GM21515 (cell line): ENCODE results near the gene INO80B.
"Not testable (repeated sequence)": the region's sequence is repeated elsewhere in the genome, so short reads cannot be mapped to it uniquely, and the experiment has no call there.

Source experiments
- ATAC-seq: cut with Tn5 transposase; IDR thresholded peaks from one replicate; pipeline ENCODE4 v1.9.1; 2021; ENCODE audit not compliant: unreplicated experiment

INO80B gene

DNA sequence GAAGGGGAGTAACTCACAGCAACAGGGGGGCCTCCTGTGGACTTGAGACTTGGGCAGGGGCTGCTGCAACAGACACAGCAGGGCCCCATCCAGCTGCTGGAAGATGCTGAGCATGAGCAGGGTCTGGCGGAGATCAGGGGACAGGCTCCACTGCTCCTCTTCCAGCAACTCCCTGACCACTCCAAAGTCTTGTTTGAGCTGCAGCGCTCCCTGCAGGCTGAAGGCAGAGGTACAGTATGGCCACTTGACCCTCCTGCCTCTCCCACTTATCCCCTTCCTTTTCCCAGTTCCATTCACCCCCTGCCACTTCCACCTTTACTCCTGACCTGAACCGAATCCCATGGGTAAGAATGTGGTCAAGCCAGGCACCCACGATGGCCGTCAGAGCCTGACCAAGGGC lies 20.0 kb downstream of the INO80B start:
- ATAC-seq = no peak

DNA sequence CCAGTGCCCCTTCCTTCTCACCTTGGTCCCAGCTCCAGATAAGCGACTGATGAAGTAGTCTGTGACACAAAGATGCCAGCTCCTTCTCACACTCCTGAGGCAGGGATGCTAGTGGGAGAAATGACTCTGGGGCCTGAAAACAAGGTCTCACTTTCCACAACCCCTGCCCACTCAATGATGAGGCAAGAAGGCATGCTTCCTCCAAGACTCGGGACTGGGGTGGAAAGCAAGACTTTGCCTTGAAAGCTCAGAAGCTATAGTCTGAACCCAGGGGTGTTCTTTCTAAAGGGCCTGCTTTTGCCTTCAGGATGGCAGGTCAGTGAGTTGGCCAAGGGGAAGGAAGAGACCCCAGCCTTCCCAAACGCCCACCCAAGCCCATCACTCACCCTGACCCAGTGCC lies 26.5 kb downstream of the INO80B start:
- no peak for ATAC-seq

DNA sequence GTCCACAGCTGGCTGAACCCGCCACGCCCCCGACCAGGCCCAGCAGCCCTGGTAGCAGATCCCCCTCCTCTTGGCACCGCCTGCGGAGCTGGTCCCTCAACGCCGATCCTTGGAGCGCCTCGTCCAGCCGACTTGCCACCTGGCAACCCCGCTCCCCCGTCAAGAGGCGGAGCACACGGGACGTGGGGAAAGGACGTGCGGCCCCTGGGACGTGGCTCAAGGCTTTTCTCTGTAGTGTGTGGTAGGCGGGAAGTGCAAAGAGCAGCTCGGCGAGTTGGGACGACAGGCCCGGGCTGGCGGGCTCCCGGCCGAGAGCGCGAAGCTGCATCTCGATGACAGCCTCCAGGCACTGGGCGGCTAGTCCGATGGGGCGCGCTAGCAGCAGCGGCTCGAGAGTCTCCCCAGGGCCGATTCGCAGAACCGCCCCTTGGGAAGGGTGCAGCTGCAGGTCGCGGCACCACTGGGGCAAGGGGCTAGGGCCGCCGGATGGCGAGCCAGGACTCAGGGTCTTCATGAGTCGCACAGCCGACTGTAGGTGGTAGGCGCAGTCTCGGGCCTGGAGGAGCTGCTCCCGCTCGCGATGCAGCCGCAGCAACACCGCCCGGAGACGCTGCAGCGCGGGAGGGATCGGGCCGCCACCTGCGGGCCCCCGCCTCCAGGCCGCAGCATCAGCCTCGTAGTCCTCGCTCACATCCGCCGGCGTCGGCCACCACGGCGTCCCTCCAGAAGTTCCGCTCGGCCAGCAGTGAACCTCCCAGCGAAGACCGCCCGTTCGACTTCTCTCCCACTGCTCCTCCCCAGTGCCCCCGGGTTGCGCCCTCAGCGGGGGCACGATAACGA lies 27.3 kb downstream of the INO80B start:
- peak; percentile 41 for ATAC-seq

DNA sequence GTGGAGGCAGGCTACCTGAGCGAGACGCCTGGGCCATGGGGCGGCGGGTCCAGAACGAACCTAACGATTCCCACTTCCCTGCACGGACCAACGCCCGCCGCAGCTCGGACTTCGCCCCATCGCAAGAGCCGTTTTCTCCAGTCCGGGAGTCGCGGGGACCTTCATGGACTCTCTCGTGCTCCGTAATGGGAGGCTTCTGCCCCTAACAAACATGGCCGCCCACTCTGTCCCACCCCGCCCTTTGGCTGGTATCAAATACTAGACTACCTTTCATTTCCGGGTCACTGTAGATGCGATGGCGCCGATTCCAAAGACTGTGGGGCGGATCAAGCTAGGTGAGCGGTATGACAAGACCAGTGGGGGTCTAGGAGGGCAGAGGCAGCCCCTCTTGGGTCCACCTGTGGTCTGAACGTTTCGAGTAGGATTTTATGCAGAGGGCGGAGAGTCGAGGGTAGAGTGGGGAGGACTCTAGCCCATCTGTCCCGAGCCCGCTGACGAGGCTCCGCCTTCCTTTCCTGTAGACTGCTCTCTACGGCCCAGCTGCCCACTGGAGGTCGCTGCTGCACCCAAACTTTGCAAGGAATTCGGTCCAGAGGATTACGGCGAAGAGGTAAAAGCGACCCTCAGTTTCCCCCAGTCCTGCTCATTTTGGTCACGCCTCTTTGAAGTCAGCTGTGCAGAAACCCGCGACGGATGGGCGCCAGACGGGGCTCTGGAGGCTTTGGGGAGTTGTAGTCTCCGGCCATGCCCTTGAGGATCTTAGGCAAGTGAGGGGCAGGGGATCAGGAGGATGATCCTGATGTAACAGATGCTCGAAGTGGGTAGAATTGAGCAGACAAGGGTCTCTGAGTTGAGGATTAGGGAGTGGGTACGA lies 28.2 kb downstream of the INO80B start, which contains the start of the genes CCDC142 and TTC31:
CCDC142 (minus strand) TSS at position 198 of the 874 bp plus-strand sequence; CDS start at position 37, 161 bp downstream.
TTC31 (plus strand) TSS at position 281 of the 874 bp plus-strand sequence; CDS start at position 296, 15 bp downstream.
- ATAC-seq = peak; percentile 84

DNA sequence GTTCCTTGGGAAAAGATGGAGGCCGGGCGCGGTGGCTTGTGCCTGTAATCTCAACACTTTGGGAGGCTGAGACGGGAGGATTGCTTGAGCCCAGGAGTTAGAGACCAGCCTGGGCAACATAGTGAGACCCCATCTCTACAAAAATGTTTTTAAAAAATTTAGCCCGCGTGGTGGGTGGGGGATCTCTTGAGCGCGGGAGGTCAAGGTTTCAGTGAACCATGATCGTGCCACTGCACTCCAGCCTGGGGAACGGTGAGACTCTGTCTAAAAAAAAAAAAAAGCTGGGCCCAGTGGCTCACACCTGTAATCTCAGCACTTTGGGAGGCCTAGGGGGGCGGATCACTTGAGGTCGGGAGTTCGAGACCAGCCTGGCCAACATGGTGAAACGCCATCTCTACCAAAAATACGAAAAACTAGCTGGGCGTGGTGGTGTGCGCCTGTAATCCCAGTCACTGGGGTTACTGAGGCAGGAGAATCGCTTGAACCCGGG lies 28.8 kb downstream of the INO80B start:
- ATAC-seq = not testable (repeated sequence)

DNA sequence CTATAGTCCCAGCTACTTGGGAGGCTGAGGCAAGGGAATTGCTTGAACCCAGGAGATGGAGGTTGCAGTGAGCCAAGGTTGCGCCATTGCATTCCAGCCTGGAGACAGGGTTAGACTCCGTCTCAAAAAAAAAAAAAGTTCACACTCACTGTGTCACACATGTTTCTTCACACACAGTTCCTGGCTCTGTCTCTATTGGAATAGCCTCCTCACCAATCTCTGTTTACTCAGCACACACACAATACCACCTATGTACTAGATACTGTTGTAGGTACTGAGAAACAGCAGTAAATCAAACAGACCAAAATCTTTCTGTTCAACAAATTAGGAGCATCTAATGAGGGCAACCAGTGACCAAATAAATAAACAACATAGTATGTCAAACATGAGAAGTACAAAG lies 31.3 kb downstream of the INO80B start:
- no peak for ATAC-seq

DNA sequence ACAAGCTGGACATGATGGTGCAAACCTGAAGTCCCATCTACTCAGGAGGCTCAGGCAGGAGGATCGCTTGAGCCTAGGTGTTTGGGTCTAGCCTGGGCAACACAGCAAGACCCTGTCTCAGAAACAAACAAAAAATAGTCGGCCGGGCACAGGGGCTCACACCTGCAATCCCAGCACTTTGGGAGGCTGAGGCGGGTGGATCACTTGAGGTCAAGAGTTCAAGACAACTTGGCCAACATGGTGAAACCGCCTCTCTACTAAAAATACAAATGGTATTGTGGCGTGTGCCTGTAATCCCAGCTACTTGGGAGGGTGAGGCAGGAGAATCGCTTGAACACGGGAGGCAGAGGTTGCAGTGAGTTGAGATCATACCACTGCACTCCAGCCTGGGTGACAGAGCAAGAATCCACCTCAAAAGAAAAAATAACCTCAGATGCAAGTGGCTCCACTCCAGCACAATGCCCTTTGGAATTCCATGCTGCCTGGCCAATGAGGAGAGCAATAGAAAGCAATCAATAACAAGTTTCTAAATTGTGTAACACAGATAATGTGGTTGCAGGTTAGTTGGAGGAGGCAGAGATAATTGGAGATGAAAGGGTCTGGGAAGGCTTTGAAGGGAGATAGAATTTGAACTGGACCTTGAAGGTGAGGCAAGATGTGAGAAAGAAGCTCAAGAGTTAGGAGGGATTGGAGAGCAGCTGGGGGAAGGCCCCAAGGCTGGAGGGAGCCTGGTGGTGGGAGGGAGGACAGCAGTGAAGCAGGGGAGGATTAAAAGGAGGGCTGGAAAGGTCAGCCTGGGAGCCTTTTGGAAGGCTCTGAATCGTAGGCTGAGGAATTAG lies 34.0 kb downstream of the INO80B start:
- ATAC-seq = no peak

DNA sequence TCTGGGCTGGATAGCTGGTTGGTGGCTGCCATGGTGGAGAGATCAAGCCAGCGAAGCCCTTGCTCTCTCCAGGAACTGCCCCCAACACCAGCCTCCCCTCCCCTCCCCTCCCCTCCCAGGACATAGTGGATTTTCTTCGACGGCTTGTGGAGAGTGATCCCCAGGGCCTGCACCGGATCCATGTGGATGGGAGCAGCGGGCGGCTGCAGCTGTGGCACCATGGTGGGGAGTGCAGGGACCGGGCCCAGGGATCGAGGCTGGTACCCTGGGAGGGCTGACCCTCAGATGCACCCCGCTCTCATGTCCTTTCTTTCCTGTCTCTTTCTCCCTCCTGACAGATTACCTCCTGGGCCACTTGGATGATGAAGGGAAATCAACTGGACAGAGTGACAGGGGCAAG lies 35.0 kb downstream of the INO80B start:
- ATAC-seq = no peak

DNA sequence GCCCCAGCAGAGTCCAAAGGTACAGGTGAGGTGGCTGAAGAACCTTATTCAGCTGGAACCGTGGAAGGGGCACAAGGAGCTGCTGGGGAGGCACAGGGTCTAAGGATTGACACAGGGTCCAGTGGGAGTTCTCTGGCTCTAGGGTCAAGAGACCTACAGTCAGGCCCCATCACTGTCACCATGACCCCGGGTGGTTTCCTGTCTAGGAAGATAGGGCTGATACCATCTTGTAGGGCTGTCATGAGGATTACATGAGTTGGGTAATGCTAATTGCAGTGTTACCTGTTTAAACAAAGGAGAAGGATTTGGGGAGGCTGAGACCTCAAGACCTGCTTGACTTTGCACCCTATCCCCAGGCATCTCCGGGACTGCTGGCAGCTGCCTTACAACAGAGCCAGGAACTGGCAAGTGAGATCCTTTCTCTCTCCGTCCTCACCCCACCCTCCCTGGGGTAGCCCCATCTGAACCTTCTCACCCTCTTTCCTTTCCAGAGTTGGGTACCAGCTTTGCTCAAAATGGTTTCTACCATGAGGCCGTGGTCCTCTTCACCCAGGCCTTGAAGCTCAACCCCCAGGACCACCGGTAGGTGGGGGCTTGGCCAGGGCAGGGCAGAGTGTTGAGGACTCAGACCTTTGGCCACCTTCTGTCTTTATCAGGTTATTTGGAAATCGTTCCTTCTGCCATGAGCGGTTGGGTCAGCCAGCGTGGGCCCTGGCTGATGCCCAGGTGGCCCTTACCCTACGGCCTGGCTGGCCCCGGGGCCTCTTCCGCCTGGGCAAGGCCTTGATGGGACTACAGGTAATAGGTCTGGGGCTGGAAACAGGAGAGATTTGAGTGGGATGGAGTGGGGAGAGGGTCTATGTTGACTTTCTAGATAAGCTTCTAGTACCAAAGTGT lies 37.0 kb downstream of the INO80B start:
- no peak for ATAC-seq

DNA sequence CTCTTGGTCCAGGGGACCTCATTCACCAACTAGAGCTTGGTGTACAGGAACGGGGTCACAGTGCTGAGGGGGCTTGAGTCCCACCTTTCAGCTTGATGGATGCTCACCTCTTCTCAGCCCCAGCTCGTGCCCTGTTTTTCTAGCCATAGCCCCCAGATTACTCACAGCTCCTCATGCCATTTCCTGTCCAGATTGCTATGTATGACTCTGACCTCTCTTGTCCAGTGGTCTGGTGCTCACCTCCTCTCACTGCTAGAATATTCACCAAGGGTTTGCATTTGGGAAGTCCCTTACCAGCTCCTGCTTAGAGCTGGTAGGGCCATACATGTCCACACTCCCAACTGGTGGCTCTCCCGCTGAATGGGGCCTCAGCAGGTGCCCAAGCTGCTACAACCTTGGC lies 38.7 kb downstream of the INO80B start:
- no peak for ATAC-seq

DNA sequence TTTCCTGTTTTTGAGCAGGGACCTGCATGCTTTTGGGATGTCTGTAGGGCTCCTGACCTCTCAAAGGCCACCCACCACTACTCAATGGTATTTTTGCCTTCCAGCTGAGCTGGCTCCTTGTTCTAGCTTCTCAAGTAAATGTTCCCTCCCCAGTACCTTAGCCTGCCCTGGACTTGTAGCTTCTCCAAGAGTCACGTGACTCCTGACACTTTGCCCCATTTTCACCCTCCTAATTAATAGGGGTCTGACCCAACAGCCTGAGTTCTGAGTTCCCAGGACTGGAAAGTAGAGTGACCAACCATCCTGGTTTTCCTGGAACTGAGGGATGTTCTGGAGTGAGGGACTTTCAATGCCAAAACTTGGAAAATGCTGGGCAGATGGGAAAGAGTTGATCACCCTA lies 40.6 kb downstream of the INO80B start:
- no peak for ATAC-seq

DNA sequence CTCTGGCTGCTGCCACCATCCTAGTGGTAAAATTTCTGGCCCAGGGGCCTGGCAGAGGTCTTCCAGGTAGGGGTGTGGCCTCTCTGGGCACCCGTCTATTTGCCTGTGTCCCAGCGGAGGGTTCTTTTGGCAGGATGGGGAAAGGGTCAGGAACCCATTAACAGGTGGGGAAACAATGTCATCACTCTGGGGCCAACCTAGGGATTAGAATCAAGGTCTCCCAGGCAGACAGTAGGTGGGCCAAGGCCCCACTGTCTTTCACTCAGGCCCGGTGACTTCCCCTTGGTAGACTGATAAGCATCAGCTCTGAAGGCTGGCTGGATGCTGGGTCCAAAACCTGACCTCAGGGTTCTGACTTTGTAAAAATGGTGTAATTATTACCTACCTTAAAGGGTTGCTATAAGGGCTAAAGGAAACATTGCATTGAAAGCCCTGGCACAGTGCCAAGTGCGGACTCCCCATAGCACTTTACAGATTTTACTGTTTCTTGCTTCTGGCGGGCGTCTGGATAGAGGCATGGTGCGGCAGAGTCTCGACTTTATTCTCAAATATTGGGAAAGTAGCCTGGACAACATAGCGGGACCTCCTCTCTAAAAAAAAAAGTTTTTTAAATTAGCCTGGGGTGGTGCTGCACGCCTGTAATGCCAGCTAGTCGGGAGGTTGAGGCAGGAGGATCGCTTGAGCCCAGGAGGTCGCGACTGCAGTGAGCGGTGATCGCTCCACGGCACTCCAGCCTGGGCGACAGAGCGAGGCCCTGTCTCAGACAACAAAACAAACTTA lies 42.3 kb downstream of the INO80B start:
- ATAC-seq = no peak

DNA sequence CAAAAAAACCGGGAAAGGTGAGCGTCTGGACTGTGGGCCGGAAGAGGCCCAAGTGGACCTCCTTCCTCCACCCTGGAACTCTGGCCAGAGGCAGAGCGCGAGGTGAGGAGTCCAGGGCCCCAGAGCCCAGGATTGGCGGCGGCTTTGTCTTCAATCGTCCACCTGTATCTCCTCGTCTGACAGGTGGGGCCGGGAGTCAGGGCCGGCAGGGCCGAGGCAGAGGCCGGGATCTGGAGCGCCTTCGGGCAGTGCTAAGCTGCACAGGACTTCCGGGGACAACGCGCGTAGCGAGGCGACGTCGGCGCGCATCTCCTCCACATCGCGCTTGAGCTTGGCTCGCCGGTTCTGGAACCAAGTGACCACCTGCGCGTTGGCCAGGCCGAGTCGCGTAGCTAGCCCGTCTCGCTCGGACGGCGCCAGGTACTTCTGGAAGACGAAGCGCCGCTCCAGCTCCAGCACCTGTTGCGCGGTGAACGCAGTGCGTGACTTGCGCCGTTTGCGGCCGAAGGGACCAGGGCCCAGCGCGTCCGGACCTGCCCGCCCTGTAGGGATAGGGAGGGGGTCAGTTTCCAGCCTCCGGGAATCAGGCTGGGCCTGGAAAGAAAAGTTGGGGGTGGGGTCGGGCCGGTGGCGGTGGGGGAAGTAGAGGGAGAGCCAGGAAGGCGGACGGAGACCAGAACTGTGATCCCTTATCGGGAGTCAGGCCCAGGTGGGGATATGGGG lies 43.1 kb downstream of the INO80B start:
- no peak for ATAC-seq

DNA sequence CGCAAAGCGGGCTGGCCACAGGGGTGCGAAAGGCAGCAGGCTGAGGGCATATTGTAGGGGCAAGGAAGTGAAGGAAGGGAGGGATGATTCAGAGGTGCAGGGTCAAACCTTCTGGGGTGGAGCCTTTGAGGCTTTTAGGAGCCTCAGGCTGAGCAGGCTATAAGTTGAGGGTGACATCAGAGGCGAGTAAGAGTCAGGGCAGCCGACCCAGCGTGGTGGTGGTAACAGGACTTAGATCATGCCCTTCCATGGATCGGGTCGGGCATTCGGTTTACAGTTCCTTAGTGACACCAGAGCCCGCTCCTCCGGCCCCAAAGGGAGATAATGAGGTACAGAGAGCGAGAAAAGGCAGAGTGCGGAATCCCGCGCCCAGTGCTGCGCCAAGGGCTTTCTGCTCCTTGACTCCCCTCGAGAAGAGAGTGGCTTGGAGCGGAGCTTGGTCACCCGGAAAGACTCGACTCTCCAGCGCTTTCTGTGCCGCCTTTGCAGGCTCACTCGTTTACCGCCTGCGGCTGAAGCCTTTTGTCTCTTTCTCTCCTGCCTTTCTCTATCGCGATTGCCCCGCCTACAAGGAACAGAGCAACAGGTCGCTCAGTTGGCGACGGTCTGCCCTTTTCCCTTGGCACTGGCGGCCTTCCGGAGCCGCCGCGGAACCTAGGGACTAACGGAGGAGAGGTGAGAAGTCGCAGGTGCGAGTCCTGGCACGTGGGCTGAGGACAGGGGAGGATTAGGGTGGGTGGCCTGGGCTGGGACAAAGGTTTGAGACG lies 43.8 kb downstream of the INO80B start:
- ATAC-seq = no peak

DNA sequence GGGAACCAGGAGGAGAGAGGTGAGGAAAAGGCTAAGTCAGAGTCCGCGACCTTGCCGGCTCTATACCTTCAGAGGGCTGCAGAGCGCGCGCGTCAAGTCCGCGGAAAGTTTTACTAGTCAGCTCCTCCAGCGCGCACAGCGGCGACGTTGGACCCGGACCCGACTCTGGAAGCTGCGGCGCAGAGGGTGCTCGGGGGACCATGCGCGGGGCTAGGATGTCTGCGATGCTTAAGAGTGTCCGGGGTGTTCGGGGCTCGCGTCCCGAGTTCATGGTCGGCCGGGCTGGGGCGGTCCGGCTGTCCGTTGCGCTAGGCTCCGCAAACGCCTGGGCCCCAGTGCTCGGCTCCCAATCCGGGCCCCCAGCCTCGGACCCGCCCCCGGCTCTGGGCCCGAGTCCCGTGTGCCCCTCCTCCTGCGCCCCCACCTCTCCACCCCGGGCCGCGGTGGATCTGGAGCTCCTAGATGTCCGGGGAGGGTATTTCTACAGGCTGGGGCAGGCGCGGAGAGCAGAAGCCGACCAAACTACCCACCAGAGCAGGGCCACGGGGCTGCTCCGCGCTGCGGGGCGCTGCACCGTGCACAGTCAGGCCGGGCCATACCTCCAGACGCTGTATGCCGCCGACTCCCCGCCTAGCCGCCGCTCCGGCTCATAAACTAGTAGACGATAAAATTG lies 44.5 kb downstream of the INO80B start, which contains the start of gene LBX2:
LBX2 (minus strand) TSS at position 337 of the 673 bp plus-strand sequence; CDS start at position 271, 66 bp downstream.
- ATAC-seq = no peak

DNA sequence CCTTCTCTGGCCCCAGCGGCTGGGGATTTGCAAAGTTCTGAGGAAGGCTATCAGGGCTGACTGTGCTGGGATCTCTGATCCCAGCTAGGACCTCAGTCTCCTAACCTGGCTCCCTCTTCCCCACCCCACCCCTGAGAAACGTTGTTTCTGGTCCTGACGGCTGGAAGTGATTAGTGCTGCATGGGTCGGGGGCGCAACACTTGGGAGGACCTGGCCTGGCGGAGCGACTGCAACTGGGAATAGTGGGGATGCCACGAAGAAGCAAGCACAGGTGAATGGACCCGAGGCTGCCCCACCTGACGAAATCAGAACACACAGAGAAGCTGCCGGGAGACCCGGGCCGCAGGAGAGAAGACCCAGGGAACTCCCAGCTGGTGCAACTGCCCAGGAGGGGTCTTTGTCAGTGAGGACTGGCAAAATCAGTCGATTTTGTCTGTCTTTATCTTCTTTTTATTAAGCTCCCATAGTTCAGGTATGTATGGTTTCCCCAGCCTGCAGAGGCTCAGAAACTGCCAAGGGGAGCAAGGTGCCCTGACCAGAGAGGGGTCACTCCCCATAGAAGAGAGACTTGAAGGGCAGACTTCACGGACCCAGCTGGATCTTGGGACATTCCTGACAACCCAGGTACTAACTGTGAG lies 45.2 kb downstream of the INO80B start:
- no peak for ATAC-seq
